SK-N-SH (cell line): ENCODE measurements around the gene COL15A1. TPM values are rescaled to one million over a fixed set of nuclear protein-coding genes. Genes with fewer than 3 reads are reported as not detected.

Experiments
- CTCF ChIA-PET: fragments of 300-600, 350-600 bp; formaldehyde crosslinking; extraction: SDS; loops from one replicate; lab custom pipeline; 2021; lab: Yijun Ruan, JAX
- POLR2A ChIA-PET: fragments of 350-600 bp; sonication (Branson Sonifier 250); formaldehyde crosslinking; extraction: SDS; loops from one replicate; lab custom pipeline; 2020; ENCODE audit warnings: antibody characterized with exemption, inconsistent platforms; lab: Yijun Ruan, JAX
- DNase-seq: peaks from one replicate; pipeline ENCODE4 v3.0.0; 2012
- H2AFZ ChIP-seq: fragments of 200-600 bp; sonication (generic); 2 replicates; pipeline ENCODE4 v1.8.1; 2016; ENCODE audit warnings: antibody characterized with exemption, mild to moderate bottlenecking, low read depth
- H3F3A ChIP-seq: fragments of 200-600 bp; sonication (generic); replicated peaks from 2 replicates; pipeline ENCODE3; 2016; ENCODE audit warnings: antibody characterized with exemption, mild to moderate bottlenecking; ENCODE audit not compliant: insufficient read depth
- H3K27ac ChIP-seq, 2 experiments: fragments of 200-500 bp in 1 of 2; fragments of 200-600 bp in 1 of 2; sonication (Bioruptor generic) in 1 of 2; sonication (generic), shearing (Covaris generic) in 1 of 2; 2 replicates each; pipeline versions ENCODE4 v1.5.1 to v1.6.1; 2014 to 2016; ENCODE audit warnings: low read depth in 2 of 2, inconsistent platforms in 1 of 2, low read length in 1 of 2, mild to moderate bottlenecking in 1 of 2, mixed read lengths in 1 of 2
- H3K27me3 ChIP-seq: fragments of 200-600 bp; sonication (generic), shearing (Covaris generic); 2 replicates; pipeline ENCODE4 v1.6.1; 2016; ENCODE audit warnings: mixed run types; ENCODE audit not compliant: insufficient read depth
- H3K36me3 ChIP-seq, 2 experiments: fragments of 200-500 bp in 1 of 2; fragments of 200-600 bp in 1 of 2; sonication (Bioruptor generic) in 1 of 2; sonication (generic) in 1 of 2; replicated peaks in 1 of 2; 2 replicates each; pipeline versions ENCODE3 to v1.5.1; 2014 to 2016; ENCODE audit warnings: low read length in 1 of 2, mild to moderate bottlenecking in 1 of 2; ENCODE audit not compliant: insufficient read depth in 2 of 2, control insufficient read depth in 1 of 2
- H3K4me1 ChIP-seq, 2 experiments: fragments of 200-500 bp in 1 of 2; fragments of 200-600 bp in 1 of 2; sonication (Bioruptor generic) in 1 of 2; sonication (generic), shearing (Covaris generic) in 1 of 2; 2 replicates each; pipeline versions ENCODE4 v1.5.1 to v1.6.1; 2014 to 2016; ENCODE audit warnings: low read depth in 1 of 2, low read length in 1 of 2, mixed run types in 1 of 2; ENCODE audit not compliant: insufficient read depth in 2 of 2, control insufficient read depth in 1 of 2
- H3K4me2 ChIP-seq: fragments of 200-600 bp; sonication (generic), shearing (Covaris generic); 2 replicates; pipeline ENCODE4 v1.6.1; 2017; ENCODE audit warnings: mixed run types
- H3K4me3 ChIP-seq, 2 experiments: fragments of 200-500 bp in 1 of 2; fragments of 200-600 bp in 1 of 2; sonication (Bioruptor generic) in 1 of 2; sonication (generic), shearing (Covaris generic) in 1 of 2; 2 replicates each; pipeline versions ENCODE4 v1.5.1 to v1.8.1; 2014 to 2016; ENCODE audit warnings: low read depth in 2 of 2, inconsistent platforms in 1 of 2, low read length in 1 of 2, mild to moderate bottlenecking in 1 of 2, mixed read lengths in 1 of 2, moderate library complexity in 1 of 2
- H3K79me2 ChIP-seq: fragments of 200-600 bp; sonication (generic); 2 replicates; pipeline ENCODE4 v1.8.1; 2017; ENCODE audit warnings: mild to moderate bottlenecking; ENCODE audit not compliant: insufficient read depth
- H3K9ac ChIP-seq: fragments of 200-600 bp; sonication (generic); 2 replicates; pipeline ENCODE4 v1.6.1; 2017; ENCODE audit warnings: mixed run types
- H3K9me2 ChIP-seq: fragments of 200-600 bp; sonication (generic); 2 replicates; pipeline ENCODE4 v1.6.1; 2017; ENCODE audit warnings: mixed run types
- H3K9me3 ChIP-seq: fragments of 200-600 bp; sonication (generic); 2 replicates; pipeline ENCODE4 v1.6.1; 2017; ENCODE audit warnings: mixed run types, mild to moderate bottlenecking, moderate library complexity
- H4K20me1 ChIP-seq: fragments of 200-600 bp; sonication (generic); 2 replicates; pipeline ENCODE4 v1.6.1; 2017; ENCODE audit warnings: mild to moderate bottlenecking, mixed run types; ENCODE audit not compliant: insufficient read depth
- ELF1 ChIP-seq: IDR thresholded peaks from 2 replicates; pipeline ENCODE4 v1.4.0; 2012
- EP300 ChIP-seq, 2 experiments: IDR thresholded peaks; 2 replicates each; pipeline versions ENCODE4 v1.4.0 to v1.6.1; 2012; ENCODE audit warnings: borderline replicate concordance in 1 of 2, low read depth in 1 of 2, low read length in 1 of 2
- FOXJ3 ChIP-seq: sonication (generic); formaldehyde crosslinking; IDR thresholded peaks from 2 replicates; pipeline ENCODE4 v1.5.1; 2020; ENCODE audit warnings: mild to moderate bottlenecking, missing genetic modification reagents
- GABPA ChIP-seq: IDR thresholded peaks from 2 replicates; pipeline ENCODE4 v1.4.0; 2012; ENCODE audit warnings: low read depth, mild to moderate bottlenecking
- GATA2 ChIP-seq: sonication (generic); formaldehyde crosslinking; IDR thresholded peaks from 2 replicates; pipeline ENCODE4 v1.5.0; 2020; ENCODE audit warnings: mild to moderate bottlenecking, missing genetic modification reagents
- JUND ChIP-seq: IDR thresholded peaks from 2 replicates; pipeline ENCODE4 v1.4.0; 2012
- MEF2A ChIP-seq: IDR thresholded peaks from 2 replicates; pipeline ENCODE4 v1.4.0; 2012; ENCODE audit warnings: low read depth, borderline replicate concordance
- MXI1 ChIP-seq: IDR thresholded peaks from 2 replicates; pipeline ENCODE4 v1.6.1; 2012; ENCODE audit warnings: mild to moderate bottlenecking, low read depth, low read length, improper control_type of control experiment
- RFX5 ChIP-seq: IDR thresholded peaks from 2 replicates; pipeline ENCODE4 v1.6.1; 2012; ENCODE audit warnings: mild to moderate bottlenecking, improper control_type of control experiment, low read length
- RXRA ChIP-seq: IDR thresholded peaks from 2 replicates; pipeline ENCODE4 v1.4.0; 2012; ENCODE audit warnings: low read depth, mild to moderate bottlenecking, borderline replicate concordance
- SMC3 ChIP-seq: IDR thresholded peaks from 2 replicates; pipeline ENCODE4 v1.6.1; 2012; ENCODE audit warnings: low read depth, low read length, improper control_type of control experiment
- TAF1 ChIP-seq: IDR thresholded peaks from 2 replicates; pipeline ENCODE4 v1.6.1; 2012; ENCODE audit warnings: low read depth, mild to moderate bottlenecking, low read length, moderate library complexity, borderline replicate concordance
- YY1 ChIP-seq: IDR thresholded peaks from 2 replicates; pipeline ENCODE4 v1.4.0; 2012; ENCODE audit warnings: low read depth, mild to moderate bottlenecking
- WGBS: methylation state at CpG from one replicate; pipeline ENCODE4 v1.1.6; 2017; ENCODE audit warnings: low lambda C conversion rate; 5-methylcytosine and 5-hydroxymethylcytosine counted together
- polyA plus RNA-seq, 3 experiments: library from polyadenylated mRNA; depleted of rRNA; stranded (reverse); fragments of >200 nt; gene quantifications; 2 replicates each; pipeline ENCODE4 v1.2.3, GENCODE V29; 2012
- TF ChIP-seq, protein P1 (sequence below): IDR thresholded peaks from 2 replicates; pipeline ENCODE4 v1.6.1; 2012; ENCODE audit warnings: mild to moderate bottlenecking, low read depth, low read length, moderate library complexity
- TF ChIP-seq, protein P2 (sequence below): IDR thresholded peaks from 2 replicates; pipeline ENCODE4; 2012
- TF ChIP-seq, protein P3 (sequence below): fragments of 150-350 bp; IDR thresholded peaks from 2 replicates; pipeline ENCODE4 v1.6.1; 2017; ENCODE audit warnings: antibody characterized with exemption, low read length, low read depth, borderline replicate concordance
- TF ChIP-seq, protein P4 (sequence below): IDR thresholded peaks from 2 replicates; pipeline ENCODE4 v1.4.0; 2012; ENCODE audit warnings: low read depth

COL15A1 gene
- polyA plus RNA-seq, 1 of the 3 experiments (the other 2 are of a cell fraction): 0.84 TPM

DNA sequence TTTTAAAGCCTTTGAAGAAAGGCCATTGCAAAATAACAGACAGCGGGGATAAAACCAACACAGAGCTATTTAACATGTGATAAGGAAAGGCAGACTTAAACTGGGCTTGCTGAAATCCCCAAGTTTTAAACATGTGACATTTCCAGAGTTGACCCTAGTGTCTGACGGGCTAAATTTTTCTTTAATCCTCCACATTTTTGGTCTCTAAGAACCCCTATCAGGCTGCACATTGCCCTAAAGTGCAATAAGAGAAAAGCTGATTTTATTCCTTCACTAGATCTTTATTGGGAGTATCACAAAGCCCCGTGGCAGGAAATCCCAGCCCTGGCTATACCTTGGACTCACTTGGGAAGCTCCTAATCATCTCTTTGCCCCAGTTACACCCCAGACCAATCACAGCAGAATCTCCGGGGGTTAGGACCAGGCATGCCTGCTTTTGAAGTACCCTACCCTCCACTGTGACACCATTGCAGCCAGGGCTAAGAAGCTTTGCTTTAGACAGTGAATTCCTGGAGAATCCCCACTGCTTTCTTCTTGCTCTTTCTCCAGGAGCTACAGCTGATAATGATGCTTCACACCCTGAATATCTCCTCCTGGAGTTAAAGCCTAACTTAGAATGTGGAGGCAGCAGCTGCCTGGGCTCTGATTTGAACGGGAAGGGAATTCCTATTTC is 20.1 kb upstream of the COL15A1 start:
- H2AFZ ChIP-seq: peak overlapping the region; percentile 32; the same call in 1 of the 2 replicates
- H3K36me3 ChIP-seq: no peaks in the 10 kb centered on the region
- H3K27ac ChIP-seq: no peak overlapping the region
- H3K4me1 ChIP-seq: peaks cover 0 to 13% of the 10 kb centered on the region in 2 experiments; a peak in 1 of 4 replicates
- no peak overlapping the region for H3K4me3 ChIP-seq
- H3K79me2 ChIP-seq: no peaks in the 10 kb centered on the region
- H3K9me3 ChIP-seq: no peaks in the 10 kb centered on the region
- H3K9me2 ChIP-seq: no peaks in the 10 kb centered on the region
- no peak overlapping the region for H3K9ac ChIP-seq
- no peaks in the 10 kb centered on the region for H4K20me1 ChIP-seq
- WGBS: 70% methylated on average over 5 of the region's 5 CpGs
- no peak for DNase-seq
- H3K27me3 ChIP-seq: no peaks in the 10 kb centered on the region
- CTCF ChIA-PET: interaction anchor here (1.0 to 1.2 kb wide), 2 partner anchors 24 to 31 kb away, joined by 3 to 4 read pairs; no protein-coding TSS in a partner anchor
- H3F3A ChIP-seq: no peaks in the 10 kb centered on the region
- TF ChIP-seq, protein P1, sequence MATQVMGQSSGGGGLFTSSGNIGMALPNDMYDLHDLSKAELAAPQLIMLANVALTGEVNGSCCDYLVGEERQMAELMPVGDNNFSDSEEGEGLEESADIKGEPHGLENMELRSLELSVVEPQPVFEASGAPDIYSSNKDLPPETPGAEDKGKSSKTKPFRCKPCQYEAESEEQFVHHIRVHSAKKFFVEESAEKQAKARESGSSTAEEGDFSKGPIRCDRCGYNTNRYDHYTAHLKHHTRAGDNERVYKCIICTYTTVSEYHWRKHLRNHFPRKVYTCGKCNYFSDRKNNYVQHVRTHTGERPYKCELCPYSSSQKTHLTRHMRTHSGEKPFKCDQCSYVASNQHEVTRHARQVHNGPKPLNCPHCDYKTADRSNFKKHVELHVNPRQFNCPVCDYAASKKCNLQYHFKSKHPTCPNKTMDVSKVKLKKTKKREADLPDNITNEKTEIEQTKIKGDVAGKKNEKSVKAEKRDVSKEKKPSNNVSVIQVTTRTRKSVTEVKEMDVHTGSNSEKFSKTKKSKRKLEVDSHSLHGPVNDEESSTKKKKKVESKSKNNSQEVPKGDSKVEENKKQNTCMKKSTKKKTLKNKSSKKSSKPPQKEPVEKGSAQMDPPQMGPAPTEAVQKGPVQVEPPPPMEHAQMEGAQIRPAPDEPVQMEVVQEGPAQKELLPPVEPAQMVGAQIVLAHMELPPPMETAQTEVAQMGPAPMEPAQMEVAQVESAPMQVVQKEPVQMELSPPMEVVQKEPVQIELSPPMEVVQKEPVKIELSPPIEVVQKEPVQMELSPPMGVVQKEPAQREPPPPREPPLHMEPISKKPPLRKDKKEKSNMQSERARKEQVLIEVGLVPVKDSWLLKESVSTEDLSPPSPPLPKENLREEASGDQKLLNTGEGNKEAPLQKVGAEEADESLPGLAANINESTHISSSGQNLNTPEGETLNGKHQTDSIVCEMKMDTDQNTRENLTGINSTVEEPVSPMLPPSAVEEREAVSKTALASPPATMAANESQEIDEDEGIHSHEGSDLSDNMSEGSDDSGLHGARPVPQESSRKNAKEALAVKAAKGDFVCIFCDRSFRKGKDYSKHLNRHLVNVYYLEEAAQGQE: no peak
- TF ChIP-seq SMC3 (no peak), YY1 (no peak), RXRA (no peak), MEF2A (no peak), GABPA (no peak)
- TF ChIP-seq, all 33 proteins: peak for 0
- POLR2A ChIA-PET: no interaction called here
- peak overlapping the region; percentile 31; the same call in 1 of the 2 replicates for H3K4me2 ChIP-seq

DNA sequence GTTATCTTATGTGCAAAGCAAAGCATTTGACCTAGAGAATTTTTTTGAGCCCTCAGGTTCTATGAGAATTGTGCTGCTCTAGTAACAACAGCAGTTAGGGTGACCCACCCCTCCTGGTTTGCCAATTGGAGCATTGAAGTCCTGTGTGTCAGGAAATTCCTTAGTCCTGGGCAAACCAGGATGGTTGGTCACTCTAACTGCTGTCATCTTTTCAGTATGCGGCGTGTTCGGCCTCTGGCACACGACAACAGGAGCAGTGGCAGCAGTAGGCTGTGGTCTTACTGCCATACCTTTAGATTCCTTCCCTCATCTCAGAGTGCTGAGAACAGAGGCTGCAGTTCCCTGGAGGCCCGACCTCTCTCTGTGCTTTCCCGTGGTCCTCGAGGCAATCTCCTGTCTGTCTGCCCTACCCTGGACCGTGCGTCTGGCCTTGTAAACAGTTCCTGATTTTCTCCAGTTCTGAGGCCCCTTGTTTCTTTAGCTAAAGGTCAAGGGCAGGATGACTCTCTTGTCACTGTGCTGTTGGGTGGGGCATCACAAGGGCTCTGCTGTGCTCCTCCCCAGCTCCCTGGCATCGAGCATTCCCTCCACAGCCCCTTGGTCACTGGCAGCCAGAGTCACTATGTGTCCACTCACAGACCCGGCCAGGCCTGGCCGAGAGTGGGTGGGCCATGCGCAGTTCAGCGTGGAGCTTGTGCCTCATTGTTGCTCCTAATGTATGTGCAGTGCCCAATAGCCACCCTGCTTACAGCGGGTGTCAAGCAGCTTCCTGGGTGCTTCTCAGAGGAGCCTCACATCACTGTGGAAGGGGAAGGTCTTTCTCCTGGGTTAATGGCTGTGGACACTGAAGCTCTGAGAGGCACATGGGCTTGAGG is 18.5 kb upstream of the COL15A1 start:
- Histone ChIP-seq H3K4me1 (peaks cover 0 to 23% of the 10 kb centered on the region in 2 experiments; a peak in 1 of 4 replicates), H3K9me2 (no peaks in the 10 kb centered on the region), H3K27ac (no peak overlapping the region), H3K9ac (no peak overlapping the region), H3K36me3 (no peaks in the 10 kb centered on the region), H3K79me2 (no peaks in the 10 kb centered on the region), H2AFZ (no peak overlapping the region), H3K27me3 (no peaks in the 10 kb centered on the region), H3F3A (peaks cover 6% of the 10 kb centered on the region), H4K20me1 (no peaks in the 10 kb centered on the region), H3K4me3 (no peak overlapping the region), H3K9me3 (no peaks in the 10 kb centered on the region), H3K4me2 (no peak overlapping the region)
- POLR2A ChIA-PET: interaction anchor here (0.5 to 0.7 kb wide), 2 partner anchors 297 to 873 kb away, joined by 3 to 5 read pairs; partner anchors contain the start of gene SEC61B
- 83% methylated on average over 10 of the region's 15 CpGs for WGBS
- no peak for DNase-seq
- TF ChIP-seq SMC3 (no peak), RFX5 (no peak), FOXJ3 (no peak), MXI1 (no peak), ELF1 (no peak), GATA2 (CRISPR knock-in tag) (no peak), EP300 (IDR thresholded peaks at IDR 0.05; ENCODE audit: borderline replicate concordance in 1 of 2, low read depth in 1 of 2, low read length in 1 of 2) (no peak), GABPA (no peak), TAF1 (no peak), JUND (no peak)
- TF ChIP-seq, protein P2, sequence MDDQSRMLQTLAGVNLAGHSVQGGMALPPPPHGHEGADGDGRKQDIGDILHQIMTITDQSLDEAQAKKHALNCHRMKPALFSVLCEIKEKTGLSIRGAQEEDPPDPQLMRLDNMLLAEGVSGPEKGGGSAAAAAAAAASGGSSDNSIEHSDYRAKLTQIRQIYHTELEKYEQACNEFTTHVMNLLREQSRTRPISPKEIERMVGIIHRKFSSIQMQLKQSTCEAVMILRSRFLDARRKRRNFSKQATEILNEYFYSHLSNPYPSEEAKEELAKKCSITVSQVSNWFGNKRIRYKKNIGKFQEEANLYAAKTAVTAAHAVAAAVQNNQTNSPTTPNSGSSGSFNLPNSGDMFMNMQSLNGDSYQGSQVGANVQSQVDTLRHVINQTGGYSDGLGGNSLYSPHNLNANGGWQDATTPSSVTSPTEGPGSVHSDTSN: no peak
- TF ChIP-seq, protein P3, sequence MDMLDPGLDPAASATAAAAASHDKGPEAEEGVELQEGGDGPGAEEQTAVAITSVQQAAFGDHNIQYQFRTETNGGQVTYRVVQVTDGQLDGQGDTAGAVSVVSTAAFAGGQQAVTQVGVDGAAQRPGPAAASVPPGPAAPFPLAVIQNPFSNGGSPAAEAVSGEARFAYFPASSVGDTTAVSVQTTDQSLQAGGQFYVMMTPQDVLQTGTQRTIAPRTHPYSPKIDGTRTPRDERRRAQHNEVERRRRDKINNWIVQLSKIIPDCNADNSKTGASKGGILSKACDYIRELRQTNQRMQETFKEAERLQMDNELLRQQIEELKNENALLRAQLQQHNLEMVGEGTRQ: no peak
- TF ChIP-seq, protein P4, sequence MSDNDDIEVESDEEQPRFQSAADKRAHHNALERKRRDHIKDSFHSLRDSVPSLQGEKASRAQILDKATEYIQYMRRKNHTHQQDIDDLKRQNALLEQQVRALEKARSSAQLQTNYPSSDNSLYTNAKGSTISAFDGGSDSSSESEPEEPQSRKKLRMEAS: no peak
- CTCF ChIA-PET: no interaction called here
